HG03457 (cell line): ENCODE measurements around the gene GZF1.

Experiments
- ATAC-seq: cut with Tn5 transposase; IDR thresholded peaks from one replicate; pipeline ENCODE4 v1.9.1; 2021; ENCODE audit warnings: moderate number of reproducible peaks; ENCODE audit not compliant: unreplicated experiment

The GZF1 gene

DNA sequence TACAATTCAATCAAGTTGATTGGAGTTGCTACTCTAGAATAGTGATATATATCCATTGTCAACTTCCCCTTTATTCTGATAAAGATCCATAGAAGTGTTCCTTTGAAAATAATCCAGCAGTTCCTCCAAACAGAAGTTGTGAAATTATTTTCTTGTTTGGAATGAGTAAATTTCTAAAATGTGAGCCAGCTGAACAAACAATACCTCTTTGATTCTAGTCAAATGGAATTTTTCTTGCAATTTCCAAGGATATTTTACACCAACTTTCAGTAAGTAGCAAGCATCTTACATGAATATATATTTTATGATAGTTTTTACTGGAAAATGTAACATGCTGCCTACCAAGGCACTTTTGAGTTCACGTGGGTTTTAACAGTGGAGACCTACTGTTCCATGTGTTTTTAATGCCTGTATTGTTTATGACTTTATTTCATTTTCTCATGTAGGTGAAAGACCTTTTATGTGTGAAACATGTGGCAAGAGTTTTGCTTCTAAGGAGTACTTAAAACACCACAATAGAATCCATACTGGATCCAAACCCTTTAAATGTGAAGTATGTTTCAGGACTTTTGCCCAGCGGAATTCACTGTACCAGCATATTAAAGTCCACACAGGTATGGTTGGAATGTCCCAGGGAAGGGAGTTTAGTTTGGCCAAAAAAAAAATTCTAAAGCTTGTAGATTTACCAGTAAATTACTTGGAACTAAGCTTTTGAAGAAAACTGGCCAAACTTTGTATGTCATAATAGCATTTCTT, 6.5 kb downstream of the GZF1 start:
- no peak for ATAC-seq

DNA sequence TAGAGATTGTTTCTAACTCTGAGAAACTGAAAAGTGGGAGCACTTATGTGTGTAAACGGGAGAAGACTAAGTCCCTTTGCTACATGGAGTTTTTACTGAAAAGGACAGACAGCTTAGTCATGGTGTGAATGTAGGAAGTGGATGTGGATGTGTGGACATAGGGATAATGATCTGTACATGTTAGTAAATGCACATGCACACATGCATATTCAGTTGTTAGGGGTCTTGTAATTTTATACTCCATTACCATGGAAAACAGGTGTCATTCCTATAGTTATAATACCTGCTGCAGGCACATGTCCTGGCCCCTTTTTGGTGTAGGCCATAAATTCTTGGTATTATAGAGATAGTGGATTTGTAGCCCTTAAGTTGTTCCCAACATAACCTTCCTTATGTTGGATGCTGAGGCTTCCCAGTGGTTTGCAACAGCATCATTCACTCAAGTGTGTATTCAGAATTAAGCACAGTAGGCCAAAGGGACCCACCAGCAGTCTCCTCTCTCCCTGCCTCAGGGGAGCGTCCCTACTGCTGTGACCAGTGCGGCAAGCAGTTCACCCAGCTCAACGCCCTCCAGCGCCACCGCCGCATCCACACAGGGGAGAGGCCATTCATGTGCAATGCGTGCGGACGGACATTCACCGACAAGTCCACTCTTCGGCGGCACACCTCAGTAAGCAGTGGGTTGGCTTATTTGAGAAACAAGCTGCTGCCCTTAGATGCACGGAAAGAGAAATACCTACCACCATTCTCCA, 7.3 kb downstream of the GZF1 start:
- ATAC-seq = no peak

DNA sequence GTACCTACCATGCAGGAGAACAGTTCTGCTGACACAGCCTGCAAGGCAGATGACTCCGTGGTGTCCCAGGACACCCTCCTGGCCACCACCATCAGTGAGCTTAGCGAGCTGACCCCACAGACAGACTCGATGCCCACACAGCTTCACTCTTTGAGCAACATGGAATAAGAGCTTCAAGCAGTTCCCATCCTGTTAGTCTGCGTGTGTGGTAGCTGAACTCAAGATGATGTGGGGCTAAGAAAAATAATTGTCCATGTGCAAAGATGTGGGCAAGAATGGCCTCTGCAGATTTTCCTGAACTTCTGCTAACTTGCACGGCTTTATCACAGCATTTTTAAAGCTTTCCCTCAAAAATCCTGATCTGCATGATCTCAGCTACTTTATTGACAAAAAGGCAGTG, 8.3 kb downstream of the GZF1 start:
- no peak for ATAC-seq

DNA sequence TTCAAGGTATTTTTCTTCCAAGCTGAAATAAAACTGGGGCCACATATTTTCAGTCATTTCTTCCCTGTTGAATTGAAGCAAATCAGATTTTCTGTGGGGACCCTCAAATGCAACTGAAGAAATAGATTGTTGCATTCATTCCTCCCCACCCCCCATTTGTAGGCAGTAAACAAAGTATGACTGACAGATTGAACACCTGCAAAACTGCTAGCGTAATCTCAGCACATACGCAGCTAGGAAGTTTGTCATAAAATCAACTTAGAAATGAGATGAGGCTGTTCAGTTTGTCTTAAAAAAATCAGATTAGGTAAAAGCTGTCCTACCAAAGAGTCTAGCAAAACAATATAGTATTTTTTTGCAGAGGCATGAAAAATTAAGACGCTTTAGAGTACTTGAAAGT, 8.9 kb downstream of the GZF1 start:
- no peak for ATAC-seq

DNA sequence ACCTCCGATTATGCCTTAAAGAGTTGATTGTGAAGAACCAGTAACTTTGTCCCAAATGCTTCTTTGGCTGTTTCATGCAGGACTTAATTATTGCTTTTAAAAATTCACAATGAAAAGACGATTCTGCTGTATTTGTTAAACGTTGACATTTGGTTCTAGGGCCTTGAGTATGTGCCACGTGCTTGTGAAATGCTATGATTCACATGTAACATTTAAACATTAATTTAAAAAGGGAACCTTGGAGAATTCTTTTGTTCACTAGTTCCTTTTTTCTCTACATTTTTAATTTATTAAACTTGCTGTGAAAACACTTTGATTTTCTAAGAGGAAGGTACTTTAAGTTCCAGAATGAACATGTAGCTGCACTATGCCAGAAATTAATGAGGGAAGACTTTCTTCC, 9.5 kb downstream of the GZF1 start:
- no peak for ATAC-seq

DNA sequence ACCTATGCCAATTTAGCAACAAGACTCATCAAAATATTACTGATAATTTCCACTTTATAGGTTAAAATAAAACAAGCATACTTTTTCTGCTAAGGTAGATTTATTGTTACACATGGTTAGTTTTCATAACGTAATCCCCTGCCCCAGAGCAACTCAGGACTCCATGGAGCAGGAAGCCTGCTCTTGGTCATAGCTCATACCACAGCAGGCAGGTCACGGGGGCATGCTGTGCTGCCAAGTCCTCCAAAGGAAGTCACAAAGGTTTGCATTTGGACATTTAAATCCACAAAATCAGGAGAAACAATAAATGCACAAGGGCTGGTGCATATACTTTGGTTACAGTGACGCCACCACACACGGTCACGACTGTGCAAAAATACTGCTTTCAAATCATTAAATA, 12.5 kb downstream of the GZF1 start:
- ATAC-seq = no peak

DNA sequence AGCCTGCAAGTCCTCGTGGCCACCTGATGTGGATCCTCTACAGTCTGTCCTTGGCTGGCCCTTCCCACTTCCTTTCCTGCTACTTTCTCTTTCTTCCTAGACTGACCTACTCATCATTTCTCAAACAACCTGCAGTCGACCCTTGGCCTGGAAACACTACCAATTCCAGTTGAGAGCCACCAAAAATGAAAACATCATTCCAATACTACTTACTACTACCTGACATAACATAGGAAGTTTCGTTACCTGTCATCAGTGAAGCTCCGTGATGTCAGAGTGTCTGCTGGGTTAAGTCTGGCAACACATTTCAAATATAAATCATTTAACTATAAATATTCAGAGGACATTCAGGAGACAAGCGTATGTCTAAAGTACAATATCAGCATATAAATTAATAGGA, 13.8 kb downstream of the GZF1 start:
- ATAC-seq = no peak

DNA sequence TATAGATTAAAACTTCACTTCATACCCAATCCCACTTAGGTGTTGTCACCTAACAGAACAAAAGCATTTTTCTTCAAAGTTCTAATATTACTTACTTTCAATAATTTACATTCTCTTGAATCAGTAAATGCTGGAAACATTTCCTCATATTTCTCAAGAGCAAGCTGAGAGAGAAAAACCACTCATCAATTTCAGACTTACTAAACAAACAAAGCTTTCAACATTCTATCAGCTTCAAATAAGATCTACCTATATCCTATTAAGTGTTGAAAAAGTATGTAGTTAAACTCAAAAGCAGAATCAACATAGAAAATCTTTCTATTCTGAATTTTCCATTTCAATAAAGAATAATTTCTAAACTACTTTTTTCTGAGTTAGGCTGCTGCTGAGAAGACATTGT, 17.8 kb downstream of the GZF1 start:
- ATAC-seq = no peak

DNA sequence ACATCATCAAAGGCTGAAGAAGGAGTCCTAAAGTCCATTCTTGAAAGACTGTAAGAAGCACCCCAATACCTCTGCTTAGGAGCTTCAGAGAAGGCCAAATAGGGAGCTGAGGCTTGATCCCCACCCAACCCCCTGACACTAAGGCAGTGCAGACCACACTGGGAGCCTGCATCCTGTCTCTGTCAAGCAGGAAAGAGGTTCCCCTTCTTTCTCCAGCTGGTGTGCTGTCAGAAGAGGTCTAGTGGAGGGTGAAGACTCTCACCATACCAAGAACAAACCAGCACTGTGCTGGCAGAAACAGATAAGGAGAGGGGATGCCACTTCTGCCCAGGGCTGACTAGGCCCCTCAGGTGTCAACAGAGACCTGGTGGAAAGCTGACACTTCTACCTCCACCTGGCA, 19.9 kb downstream of the GZF1 start:
- no peak for ATAC-seq

DNA sequence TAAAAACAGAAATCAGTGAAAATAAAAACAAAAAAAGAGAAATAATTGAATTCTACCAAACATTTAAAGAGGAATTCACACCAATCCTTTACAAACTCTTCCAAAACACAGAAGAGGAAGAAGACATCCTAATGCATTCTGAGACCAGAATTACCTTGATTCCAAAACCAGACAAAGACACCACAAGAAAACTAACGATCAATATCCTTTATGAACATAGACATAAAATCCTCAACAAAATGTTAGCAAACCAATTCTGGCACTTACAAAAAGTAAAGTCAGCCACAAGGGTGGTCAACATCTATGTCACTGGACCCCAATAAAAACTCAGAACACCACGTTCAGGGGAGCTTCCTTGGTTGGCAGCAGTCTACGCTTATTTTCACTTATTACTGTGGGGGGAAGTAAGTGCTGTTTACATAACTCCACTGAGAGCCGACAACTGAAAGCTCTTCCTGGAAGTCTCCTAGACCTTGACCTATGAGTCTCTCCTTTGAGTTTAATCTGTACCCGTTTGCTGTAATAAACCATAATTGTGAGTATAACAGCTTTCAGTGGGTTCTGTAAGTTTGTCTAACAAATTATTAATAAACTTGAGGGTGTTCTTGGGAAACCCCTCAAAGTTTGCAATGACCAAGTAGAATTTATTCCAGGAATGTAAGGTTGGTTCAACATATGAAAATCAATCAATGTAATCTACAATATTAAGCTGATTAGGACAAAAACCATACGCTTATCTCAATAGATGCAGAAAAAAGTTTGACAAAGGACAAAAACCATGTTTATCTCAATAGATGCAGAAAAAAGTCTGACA, 24.5 kb downstream of the GZF1 start:
- ATAC-seq = no peak

DNA sequence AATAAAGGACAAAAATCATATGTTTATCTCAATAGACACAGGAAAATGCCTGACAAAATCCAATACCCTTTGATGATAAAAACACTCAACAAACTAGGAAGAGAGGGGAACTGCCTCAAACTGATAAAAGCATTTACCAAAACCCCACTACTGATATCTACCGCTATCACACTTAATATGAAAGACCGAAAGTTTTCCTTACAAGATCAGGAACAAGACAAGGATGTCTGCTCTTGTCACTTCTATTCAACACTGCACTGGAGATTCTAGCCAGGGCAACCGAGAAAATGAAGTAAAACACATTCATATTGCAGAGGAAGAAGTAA, 25.1 kb downstream of the GZF1 start:
- ATAC-seq = no peak

DNA sequence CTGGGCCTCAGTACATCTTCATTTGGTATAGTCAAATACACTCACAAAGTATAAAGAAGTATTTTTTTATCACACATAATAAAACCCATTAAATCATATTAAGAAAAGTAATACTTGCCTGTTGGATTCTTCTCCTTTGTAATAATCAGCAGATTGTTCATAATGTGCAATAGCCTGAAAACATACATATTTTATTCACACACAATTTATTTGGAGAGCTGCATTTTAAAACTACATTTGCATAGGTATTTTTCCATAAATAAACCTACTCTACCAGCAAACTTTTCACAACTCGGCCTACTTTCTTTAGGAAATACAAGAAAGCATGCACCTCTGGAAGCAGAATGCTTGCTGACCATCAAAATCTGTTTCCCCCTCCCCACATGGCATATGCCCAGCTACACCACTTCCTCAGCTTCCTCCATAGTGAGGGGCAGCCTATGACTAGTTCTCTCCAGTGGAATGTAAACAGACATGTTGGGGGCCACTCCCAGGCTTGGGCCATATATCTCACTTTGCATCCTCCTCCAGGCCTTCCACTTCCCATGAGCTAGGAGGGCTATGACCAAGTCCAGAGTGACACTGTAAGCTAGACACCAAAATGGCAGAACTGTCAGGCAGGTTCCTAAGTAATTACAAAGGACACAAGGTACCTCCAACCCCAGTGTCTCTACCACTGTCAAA, 28.3 kb downstream of the GZF1 start:
- no peak for ATAC-seq

DNA sequence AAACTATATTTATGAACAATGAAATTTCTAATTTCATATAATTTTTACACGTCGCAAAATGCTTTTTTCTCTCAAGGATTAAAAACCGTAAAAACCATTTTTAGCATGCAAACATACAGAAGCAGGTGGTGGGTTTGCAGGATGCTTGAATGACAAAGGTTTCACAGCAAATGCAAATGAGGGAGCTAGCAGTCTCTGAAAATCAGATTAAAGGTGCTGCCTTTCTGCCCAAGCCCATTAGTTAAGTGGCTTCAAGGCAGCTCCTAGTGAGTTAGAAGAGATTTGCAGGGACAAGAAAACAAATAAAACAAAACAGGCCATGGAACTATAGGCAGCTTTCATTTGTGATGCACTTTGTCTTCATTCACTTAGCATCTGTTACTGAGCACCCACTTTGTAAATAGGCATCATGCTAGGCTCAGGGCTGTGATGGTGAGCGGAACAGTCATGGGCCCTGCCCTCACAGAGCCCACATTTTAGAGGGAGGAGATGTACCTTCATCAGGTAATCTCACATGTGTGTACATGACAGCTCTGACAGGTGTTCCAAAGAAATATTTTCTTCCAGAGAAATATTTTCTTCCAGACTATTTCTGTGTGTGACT, 29.8 kb downstream of the GZF1 start:
- no peak for ATAC-seq

DNA sequence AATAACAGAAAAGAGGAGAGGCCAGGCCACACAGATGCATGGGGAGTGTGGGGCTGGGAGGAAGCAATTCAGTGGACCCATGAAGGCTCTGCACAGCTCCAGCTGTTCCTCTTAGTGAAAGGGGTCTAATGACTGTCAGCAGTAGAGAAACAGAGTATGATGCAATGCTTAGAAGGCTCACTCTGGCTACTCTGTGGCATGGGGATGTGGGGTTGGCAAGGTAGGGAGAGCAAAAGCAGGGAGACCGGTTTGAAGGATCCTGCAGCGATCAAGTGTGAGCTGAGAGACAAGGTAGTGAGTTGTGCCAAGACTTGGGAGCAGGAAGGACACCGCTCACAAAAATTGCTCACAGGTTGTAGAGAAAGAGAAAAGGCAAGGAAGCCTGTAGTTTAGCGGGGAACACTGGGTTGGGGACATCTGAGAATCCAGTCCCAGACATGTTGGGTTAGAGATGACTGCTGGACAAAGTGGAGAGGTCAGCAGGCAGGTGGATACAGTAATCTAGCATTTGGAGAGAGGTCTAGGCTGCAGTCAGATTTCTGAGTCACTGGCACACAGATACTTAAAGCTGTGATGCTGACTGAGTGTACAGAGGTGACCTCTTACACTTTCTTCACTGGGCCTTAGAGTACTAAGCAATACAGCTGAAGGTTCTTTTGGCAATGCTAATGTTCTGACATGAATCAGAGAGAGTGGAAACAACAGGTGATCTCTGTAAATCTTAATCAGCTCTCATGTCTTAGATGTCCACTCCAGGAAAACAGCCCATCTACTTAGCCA, 32.2 kb downstream of the GZF1 start:
- no peak for ATAC-seq

DNA sequence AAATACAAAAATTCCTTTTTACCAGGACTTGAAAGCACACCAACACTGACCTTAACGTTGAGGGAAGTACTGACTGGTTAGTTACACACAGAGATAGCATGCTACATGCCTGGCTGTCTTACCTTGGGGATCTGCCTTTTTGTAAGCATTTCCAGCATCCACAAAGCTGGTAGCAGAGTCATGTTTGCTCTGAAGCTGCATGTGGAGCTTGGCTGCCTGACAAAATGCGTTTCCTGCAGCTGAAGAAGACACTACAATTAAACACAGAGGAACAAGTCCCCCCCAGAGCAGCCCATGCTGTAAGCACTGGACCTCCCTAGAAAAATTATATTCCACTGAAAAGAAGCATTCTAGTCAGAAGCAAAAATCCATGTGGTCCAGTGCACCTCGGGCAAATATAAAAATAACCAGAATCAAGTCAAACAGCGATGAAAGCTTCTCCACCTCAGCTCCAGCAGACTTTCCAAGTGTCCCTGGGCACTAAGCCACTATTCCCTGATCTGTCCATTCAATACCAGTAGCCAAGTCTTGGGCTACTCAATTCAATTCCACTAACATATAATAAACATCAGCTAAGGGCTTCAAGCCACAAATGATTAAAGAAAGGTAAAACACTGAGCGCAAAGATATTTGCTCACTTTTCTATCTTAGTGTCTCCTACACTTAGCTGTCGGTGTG, 35.1 kb downstream of the GZF1 start:
- no peak for ATAC-seq

DNA sequence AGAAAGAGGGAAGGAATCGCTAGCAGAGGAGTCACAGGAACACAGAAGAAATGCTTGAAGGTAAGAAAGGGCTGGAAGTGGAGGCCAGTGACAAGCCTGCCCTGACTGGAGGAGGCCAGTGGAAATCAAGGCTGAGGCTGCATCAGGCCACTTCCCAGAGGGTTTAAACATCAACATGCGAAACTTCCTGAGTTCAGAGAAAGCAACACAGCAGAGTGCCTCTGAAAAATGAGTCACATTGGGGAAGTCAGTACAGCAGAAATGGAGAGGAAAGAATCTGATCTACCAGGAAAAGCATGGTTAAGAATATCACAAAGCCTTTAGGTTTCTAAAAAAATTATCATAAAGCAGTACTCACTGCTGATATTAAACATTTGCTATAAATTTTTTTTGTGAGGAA, 36.0 kb downstream of the GZF1 start:
- ATAC-seq = no peak

DNA sequence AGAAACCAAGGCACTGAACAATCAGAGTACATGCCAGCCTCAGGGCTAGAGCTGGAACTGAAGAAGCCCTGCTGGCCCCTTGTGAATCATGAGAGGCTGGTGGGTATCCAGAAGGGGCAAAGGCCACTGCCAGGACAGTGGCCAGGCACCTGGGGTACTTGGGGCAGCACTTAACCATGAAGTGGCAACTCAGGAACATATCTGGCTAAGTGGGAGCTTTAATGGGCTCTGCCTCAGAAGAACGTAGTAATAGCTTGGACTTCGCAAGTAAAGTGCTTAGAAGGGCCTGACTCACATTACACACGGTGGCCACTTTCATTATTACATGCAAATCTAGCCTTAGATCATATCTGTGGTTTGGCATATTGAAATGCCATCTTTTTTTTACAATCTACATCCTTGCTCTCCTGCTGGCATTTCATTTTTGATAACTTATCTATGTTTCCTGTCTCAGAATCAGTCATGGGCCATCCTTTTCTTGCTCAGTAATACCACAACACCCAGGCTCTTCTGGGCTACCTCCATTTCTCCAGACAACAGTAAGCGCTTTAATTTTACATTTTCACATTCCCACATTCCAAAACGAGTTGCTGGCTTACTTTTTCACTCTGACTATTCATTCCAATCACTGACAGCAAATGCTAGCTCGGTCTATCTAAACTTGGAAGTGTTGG, 37.7 kb downstream of the GZF1 start:
- ATAC-seq = no peak

DNA sequence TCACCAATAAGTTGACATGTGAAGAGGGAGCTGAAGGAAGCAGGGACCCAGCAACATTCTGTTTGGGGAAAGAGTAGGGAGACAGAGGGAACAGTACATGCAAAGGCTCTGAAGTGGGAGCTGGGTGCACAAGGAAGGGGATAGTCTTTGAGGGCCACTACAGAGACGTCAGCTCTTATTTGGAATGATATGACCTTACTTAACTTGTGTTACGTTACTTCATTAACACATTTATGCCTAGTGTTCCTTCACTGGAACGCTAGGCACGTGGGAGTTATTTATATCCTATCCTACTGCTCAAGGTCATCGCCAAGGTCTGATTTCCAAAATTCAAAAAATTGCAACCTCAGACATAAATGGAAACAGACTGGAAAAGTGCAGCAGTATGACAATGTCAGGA, 39.1 kb downstream of the GZF1 start:
- ATAC-seq = no peak

DNA sequence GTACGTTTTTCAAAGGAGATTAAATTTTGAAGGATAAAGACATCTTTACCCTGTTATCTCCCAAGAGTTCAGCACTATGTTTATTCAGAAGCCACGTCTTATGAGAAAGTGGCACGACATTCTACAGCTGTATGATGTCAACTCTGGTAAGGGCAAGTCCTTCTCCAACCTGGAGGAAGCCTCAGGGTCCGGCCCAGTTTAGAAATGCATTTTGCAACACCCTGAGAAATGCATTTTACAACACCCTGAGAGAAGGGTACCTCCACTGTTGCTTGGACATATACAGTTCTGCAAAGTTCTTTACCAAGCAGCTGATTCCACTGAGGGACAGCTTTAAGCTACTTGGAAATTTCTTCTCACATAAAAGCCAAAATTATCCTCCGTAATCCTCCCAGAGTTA, 41.8 kb downstream of the GZF1 start:
- no peak for ATAC-seq
